Measurements from ENCODE around the gene OLFM3.

Gene OLFM3

GRCh38 chr1:101841824-101842223 is 154.9 kb downstream of the OLFM3 start (continued):
- TF ChIP-seq POU6F1 (CRISPR knock-in tag; IDR thresholded peaks at IDR 0.05; ENCODE audit: borderline replicate concordance, low read depth) = no peak

- TF ChIP-seq ESRRG (CRISPR knock-in tag; IDR thresholded peaks at IDR 0.05) = no peak
- no peak for TF ChIP-seq ZC3H10 (CRISPR knock-in tag; IDR thresholded peaks at IDR 0.05)
- no peak for TF ChIP-seq GLIS3 (CRISPR knock-in tag; IDR thresholded peaks at IDR 0.05)
- no peak for TF ChIP-seq PATZ1 (CRISPR knock-in tag; IDR thresholded peaks at IDR 0.05; ENCODE audit: borderline replicate concordance)
- TF ChIP-seq TOX (CRISPR knock-in tag; IDR thresholded peaks at IDR 0.05; ENCODE audit: borderline replicate concordance) = no peak
- no peak for TF ChIP-seq CSRNP3 (CRISPR knock-in tag; IDR thresholded peaks at IDR 0.05)
- TF ChIP-seq PPARA (CRISPR knock-in tag; IDR thresholded peaks at IDR 0.05; ENCODE audit: borderline replicate concordance) = no peak
- TF ChIP-seq ZNF8 (CRISPR knock-in tag; IDR thresholded peaks at IDR 0.05) = no peak
- TF ChIP-seq CSDC2 (CRISPR knock-in tag; IDR thresholded peaks at IDR 0.05) = no peak
- no peak for ATAC-seq
Measured at GRCh38 chr1:101835988-101836387, 160.7 kb downstream of the OLFM3 start.

- no peak for ATAC-seq
- TF ChIP-seq CSRNP3 (CRISPR knock-in tag; IDR thresholded peaks at IDR 0.05) (no peak), CREB5 (CRISPR knock-in tag; IDR thresholded peaks at IDR 0.05; ENCODE audit: low read depth) (no peak), TCF4 (CRISPR knock-in tag; IDR thresholded peaks at IDR 0.05; ENCODE audit: borderline replicate concordance) (no peak), ZNF70 (CRISPR knock-in tag; IDR thresholded peaks at IDR 0.05) (no peak), SNAI2 (CRISPR knock-in tag; IDR thresholded peaks at IDR 0.05) (no peak), ZNF565 (CRISPR knock-in tag; conservative IDR thresholded peaks at IDR 0.05; ENCODE audit: low read depth) (no peak), ZC3H10 (CRISPR knock-in tag; IDR thresholded peaks at IDR 0.05) (no peak), ARNTL (CRISPR knock-in tag; IDR thresholded peaks at IDR 0.05; ENCODE audit: borderline replicate concordance, low read depth) (no peak), ESRRG (CRISPR knock-in tag; IDR thresholded peaks at IDR 0.05) (no peak), ZNF8 (CRISPR knock-in tag; IDR thresholded peaks at IDR 0.05) (no peak), POU6F1 (CRISPR knock-in tag; IDR thresholded peaks at IDR 0.05; ENCODE audit: borderline replicate concordance, low read depth) (no peak), CSDC2 (CRISPR knock-in tag; IDR thresholded peaks at IDR 0.05) (no peak), TSHZ2 (CRISPR knock-in tag; IDR thresholded peaks at IDR 0.05) (no peak), OSR1 (CRISPR knock-in tag; IDR thresholded peaks at IDR 0.05) (no peak), ZFP30 (CRISPR knock-in tag; IDR thresholded peaks at IDR 0.05) (no peak), BACH2 (CRISPR knock-in tag; IDR thresholded peaks at IDR 0.05; ENCODE audit: borderline replicate concordance) (no peak)
Measured at GRCh38 chr1:101833312-101833711, 163.4 kb downstream of the OLFM3 start.

All from SK-N-SH treated with all-trans-retinoic acid at 6 μM for 48 hours (cell line).